Activated CD8-positive, alpha-beta memory T cell treated with anti-CD3 and anti-CD28 coated beads for 1 hour (primary cell): ENCODE results near the gene KIAA0408.
"Not testable (repeated sequence)": the region's sequence is repeated elsewhere in the genome, so short reads cannot be mapped to it uniquely, and the experiment has no call there.

ENCODE experiments used
- DNase-seq, 2 donors: peaks; one replicate each; pipeline ENCODE4 v3.0.0-alpha.2; 2020; ENCODE audit warnings: low read depth in 1 of 2; ENCODE audit errors: extremely low read depth in 1 of 2

Gene KIAA0408

DNA sequence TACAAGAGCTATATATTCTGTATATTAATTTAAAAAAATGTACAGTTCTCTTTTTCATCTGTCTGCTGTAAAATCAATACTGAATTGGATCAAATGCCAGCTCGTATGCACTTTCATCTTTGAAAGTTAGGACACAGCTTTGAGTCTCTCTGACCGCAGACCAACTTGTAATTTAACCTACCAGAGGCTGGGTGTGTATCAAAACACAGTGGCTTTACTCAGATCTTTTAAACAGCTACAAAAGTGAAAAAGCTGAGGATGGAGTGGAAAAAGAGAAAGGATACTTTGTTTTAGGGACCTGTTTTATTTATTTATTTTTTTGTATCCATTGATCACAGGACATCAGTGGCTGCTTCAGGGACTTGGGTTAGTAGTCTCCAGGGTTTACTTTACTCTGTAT, 44.1 kb downstream of the KIAA0408 start:
- no peak for DNase-seq

DNA sequence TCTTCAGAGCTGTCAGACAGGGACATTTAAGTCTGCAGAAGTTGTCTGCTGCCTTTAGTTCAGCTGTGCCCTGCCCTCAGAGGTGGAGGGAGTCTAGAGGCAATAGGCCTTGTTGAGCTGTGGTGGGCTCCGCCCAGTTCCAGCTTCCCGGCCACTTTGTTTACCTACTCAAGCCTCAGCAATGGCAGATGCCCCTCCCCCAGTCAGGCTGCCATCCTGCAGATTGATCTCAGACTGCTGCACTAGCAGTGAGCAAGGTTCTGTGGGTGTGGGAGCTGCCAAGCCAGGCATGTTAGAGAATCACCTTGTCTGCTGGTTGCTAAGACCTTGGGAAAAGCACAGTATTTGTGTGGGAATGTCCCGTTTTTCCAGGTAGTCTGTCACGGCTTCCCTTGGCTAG, 46.1 kb downstream of the KIAA0408 start:
- not testable (repeated sequence) for DNase-seq

DNA sequence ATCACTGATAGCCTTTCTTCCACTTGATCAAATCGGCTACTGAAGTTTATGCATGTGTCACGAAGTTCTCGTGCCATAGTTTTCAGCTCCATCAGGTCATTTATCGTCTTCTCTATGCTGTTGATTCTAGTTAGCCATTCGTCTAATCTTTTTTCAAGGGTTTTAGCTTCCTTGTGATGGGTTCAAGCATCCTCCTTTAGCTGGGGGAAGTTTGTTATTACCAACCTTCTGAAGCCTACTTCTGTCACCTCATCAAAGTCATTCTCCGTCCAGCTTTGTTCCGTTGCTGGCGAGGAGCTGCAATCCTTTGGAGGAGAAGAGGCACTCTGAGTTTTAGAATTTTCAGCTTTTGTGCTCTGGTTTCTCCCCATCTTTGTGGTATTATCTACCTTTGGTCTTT, 47.2 kb downstream of the KIAA0408 start:
- not testable (repeated sequence) for DNase-seq
